Activated naive CD8-positive, alpha-beta T cell (primary cell): ENCODE results near the gene INCENP.
"Not testable (repeated sequence)": the region's sequence is repeated elsewhere in the genome, so short reads cannot be mapped to it uniquely, and the experiment has no call there.

Source experiments
- H3K27ac Mint-ChIP-seq: one replicate; pipeline ENCODE4 v1.8.0; 2021; ENCODE audit warnings: mixed read lengths
- H3K27me3 Mint-ChIP-seq: one replicate; pipeline ENCODE4 v1.8.0; 2021; ENCODE audit warnings: mixed read lengths
- H3K36me3 Mint-ChIP-seq: one replicate; pipeline ENCODE4 v1.8.0; 2021; ENCODE audit warnings: mixed read lengths
- H3K4me1 Mint-ChIP-seq: one replicate; pipeline ENCODE4 v1.8.0; 2021; ENCODE audit warnings: low read depth, mixed read lengths
- H3K4me3 Mint-ChIP-seq: one replicate; pipeline ENCODE4 v1.8.0; 2021; ENCODE audit warnings: mild to moderate bottlenecking, mixed read lengths
- H3K9me3 Mint-ChIP-seq: one replicate; pipeline ENCODE4 v1.8.0; 2021; ENCODE audit warnings: low read depth, mixed read lengths

INCENP gene

GRCh38 chr11:62123669-62124185 lies at the start of gene INCENP:
Gene INCENP, plus strand, starts transcription at chr11:62124011. Its CDS starts 4,151 bp downstream, at chr11:62128162.
- Mint-ChIP-seq H3K36me3 (no peaks in the 10 kb centered on the region), H3K9me3 (no peaks in the 10 kb centered on the region), H3K4me1 (peaks cover 22% of the 10 kb centered on the region), H3K27ac (peak within 1 kb of the TSS; percentile 80), H3K4me3 (peak within 1 kb of the TSS; percentile 92), H3K27me3 (no peaks in the 10 kb centered on the region)

GRCh38 chr11:62075438-62075837 lies 48.4 kb upstream of the INCENP start:
- H3K27me3 Mint-ChIP-seq: no peaks in the 10 kb centered on the region

GRCh38 chr11:62077132-62077531 lies 46.7 kb upstream of the INCENP start:
- H3K4me3 Mint-ChIP-seq: no peak overlapping the region
- peaks cover 6% of the 10 kb centered on the region for H3K4me1 Mint-ChIP-seq
- no peaks in the 10 kb centered on the region for H3K27me3 Mint-ChIP-seq
- no peaks in the 10 kb centered on the region for H3K9me3 Mint-ChIP-seq
- no peaks in the 10 kb centered on the region for H3K36me3 Mint-ChIP-seq
- H3K27ac Mint-ChIP-seq: no peak overlapping the region

More at GRCh38 chr11:62075438-62075837, 48.4 kb upstream of the INCENP start:
- no peaks in the 10 kb centered on the region for H3K4me1 Mint-ChIP-seq
- no peak overlapping the region for H3K27ac Mint-ChIP-seq
- no peaks in the 10 kb centered on the region for H3K36me3 Mint-ChIP-seq
- no peak overlapping the region for H3K4me3 Mint-ChIP-seq
- H3K9me3 Mint-ChIP-seq: no peaks in the 10 kb centered on the region

- no peaks in the 10 kb centered on the region for H3K9me3 Mint-ChIP-seq
- no peaks in the 10 kb centered on the region for H3K27me3 Mint-ChIP-seq
- no peaks in the 10 kb centered on the region for H3K36me3 Mint-ChIP-seq
- H3K27ac Mint-ChIP-seq: no peak overlapping the region
- H3K4me1 Mint-ChIP-seq: peaks cover 8% of the 10 kb centered on the region
- peak overlapping the region; percentile 52 for H3K4me3 Mint-ChIP-seq
Measured at GRCh38 chr11:62081378-62082291, 42.2 kb upstream of the INCENP start.

GRCh38 chr11:62082292-62082657 lies 41.5 kb upstream of the INCENP start:
- H3K4me1 Mint-ChIP-seq: peaks cover 8% of the 10 kb centered on the region
- H3K4me3 Mint-ChIP-seq: no peak overlapping the region
- no peaks in the 10 kb centered on the region for H3K9me3 Mint-ChIP-seq
- H3K36me3 Mint-ChIP-seq: no peaks in the 10 kb centered on the region
- no peak overlapping the region for H3K27ac Mint-ChIP-seq
- H3K27me3 Mint-ChIP-seq: no peaks in the 10 kb centered on the region

GRCh38 chr11:62084801-62085200 lies 39.0 kb upstream of the INCENP start:
- not testable (repeated sequence) for H3K9me3 Mint-ChIP-seq, H3K36me3 Mint-ChIP-seq, H3K4me3 Mint-ChIP-seq, H3K4me1 Mint-ChIP-seq, H3K27me3 Mint-ChIP-seq, H3K27ac Mint-ChIP-seq

GRCh38 chr11:62087694-62088093 lies 36.1 kb upstream of the INCENP start:
- no peak overlapping the region for H3K4me3 Mint-ChIP-seq
- no peak overlapping the region for H3K27ac Mint-ChIP-seq
- no peaks in the 10 kb centered on the region for H3K27me3 Mint-ChIP-seq
- H3K36me3 Mint-ChIP-seq: peaks cover 4% of the 10 kb centered on the region
- H3K4me1 Mint-ChIP-seq: no peaks in the 10 kb centered on the region
- H3K9me3 Mint-ChIP-seq: no peaks in the 10 kb centered on the region

GRCh38 chr11:62088331-62088933 lies 35.4 kb upstream of the INCENP start:
- peaks cover 4% of the 10 kb centered on the region for H3K36me3 Mint-ChIP-seq
- H3K27me3 Mint-ChIP-seq: no peaks in the 10 kb centered on the region
- no peaks in the 10 kb centered on the region for H3K4me1 Mint-ChIP-seq

GRCh38 chr11:62103141-62103540 lies 20.7 kb upstream of the INCENP start:
- Mint-ChIP-seq H3K36me3 (no peaks in the 10 kb centered on the region), H3K4me1 (peaks cover 17% of the 10 kb centered on the region), H3K4me3 (no peak overlapping the region), H3K27me3 (no peaks in the 10 kb centered on the region), H3K9me3 (no peaks in the 10 kb centered on the region), H3K27ac (no peak overlapping the region)

More at GRCh38 chr11:62088331-62088933, 35.4 kb upstream of the INCENP start:
- no peak overlapping the region for H3K4me3 Mint-ChIP-seq
- no peak overlapping the region for H3K27ac Mint-ChIP-seq
- H3K9me3 Mint-ChIP-seq: no peaks in the 10 kb centered on the region

- Mint-ChIP-seq H3K4me1 (peaks cover 17% of the 10 kb centered on the region), H3K27ac (no peak overlapping the region), H3K27me3 (no peaks in the 10 kb centered on the region)
Measured at GRCh38 chr11:62103986-62104385, 19.8 kb upstream of the INCENP start.

GRCh38 chr11:62104816-62105653 lies 18.8 kb upstream of the INCENP start:
- Mint-ChIP-seq H3K9me3 (no peaks in the 10 kb centered on the region), H3K27ac (peak overlapping the region; percentile 84), H3K4me3 (peak overlapping the region; percentile 86), H3K36me3 (no peaks in the 10 kb centered on the region), H3K27me3 (no peaks in the 10 kb centered on the region), H3K4me1 (peaks cover 17% of the 10 kb centered on the region)

More at GRCh38 chr11:62103986-62104385, 19.8 kb upstream of the INCENP start:
- Mint-ChIP-seq H3K36me3 (no peaks in the 10 kb centered on the region), H3K4me3 (no peak overlapping the region), H3K9me3 (no peaks in the 10 kb centered on the region)

- H3K27me3 Mint-ChIP-seq: no peaks in the 10 kb centered on the region
- H3K4me1 Mint-ChIP-seq: peaks cover 17% of the 10 kb centered on the region
- no peaks in the 10 kb centered on the region for H3K9me3 Mint-ChIP-seq
- H3K36me3 Mint-ChIP-seq: no peaks in the 10 kb centered on the region
- peak overlapping the region; percentile 86 for H3K4me3 Mint-ChIP-seq
- H3K27ac Mint-ChIP-seq: peak overlapping the region; percentile 84
Measured at GRCh38 chr11:62105667-62106191, 18.1 kb upstream of the INCENP start.

GRCh38 chr11:62108017-62108750 lies 15.6 kb upstream of the INCENP start:
- Mint-ChIP-seq H3K27me3 (no peaks in the 10 kb centered on the region), H3K4me3 (no peak overlapping the region), H3K9me3 (no peaks in the 10 kb centered on the region), H3K4me1 (peaks cover 18% of the 10 kb centered on the region), H3K36me3 (no peaks in the 10 kb centered on the region), H3K27ac (no peak overlapping the region)

GRCh38 chr11:62108971-62109404 lies 14.8 kb upstream of the INCENP start:
- no peak overlapping the region for H3K27ac Mint-ChIP-seq
- H3K27me3 Mint-ChIP-seq: no peaks in the 10 kb centered on the region
- peaks cover 18% of the 10 kb centered on the region for H3K4me1 Mint-ChIP-seq
- no peak overlapping the region for H3K4me3 Mint-ChIP-seq
- H3K36me3 Mint-ChIP-seq: no peaks in the 10 kb centered on the region
- H3K9me3 Mint-ChIP-seq: no peaks in the 10 kb centered on the region
